ENCODE results near the gene FURIN. TPM values are rescaled to one million over a fixed set of nuclear protein-coding genes. Genes with fewer than 3 reads are reported as not detected.

Gene FURIN
- total and polyA plus RNA-seq, 9 of the 15 experiments (the other 6 are each of a cell fraction or from before 2014, with no cell fraction given): 0.92 to 99.9 (median 34.8) TPM

- TF ChIP-seq REST (IDR thresholded peaks at IDR 0.05; ENCODE audit: borderline replicate concordance) (no peak), REST (CRISPR knock-in tag; IDR thresholded peaks at IDR 0.05; ENCODE audit: low read depth) (no peak), CEBPG (CRISPR knock-in tag; IDR thresholded peaks at IDR 0.05) (no peak), CEBPG (tag; conservative IDR thresholded peaks at IDR 0.05 in 1 of 2, IDR thresholded peaks at IDR 0.05 in 1 of 2) (no peak), ZFX (CRISPR knock-in tag; IDR thresholded peaks at IDR 0.05) (no peak), TAL1 (IDR thresholded peaks at IDR 0.05) (0 out of 2 replicates have a peak, but pooled peaks have one; percentile 14), CUX1 (CRISPR knock-in tag; IDR thresholded peaks at IDR 0.05) (no peak), MAX (CRISPR knock-in tag; IDR thresholded peaks at IDR 0.05) (no peak), ZNF507 (tag; conservative IDR thresholded peaks at IDR 0.05) (no peak), DNMT1 (IDR thresholded peaks at IDR 0.05) (no peak), ZNF197 (CRISPR knock-in tag; IDR thresholded peaks at IDR 0.05; ENCODE audit: low read depth) (no peak), HLTF (IDR thresholded peaks at IDR 0.05) (no peak), MYC (IDR thresholded peaks at IDR 0.05; ENCODE audit: low read depth, low read length) (no peak), MYC (CRISPR knock-in tag; IDR thresholded peaks at IDR 0.05; ENCODE audit: borderline replicate concordance, low read depth) (no peak), ILK (tag; IDR thresholded peaks at IDR 0.05; ENCODE audit: borderline replicate concordance, low read depth) (no peak), HNRNPH1 (optimal IDR thresholded peaks at IDR 0.05; ENCODE audit: low read depth, low read length) (no peak)
Measured at GRCh38 chr15:90836296-90836871, 32.0 kb upstream of the FURIN start (continued).

Data from K562 (cell line).